DMS53 treated with DMSO at 0.1 percent for 48 hours (cell line): ENCODE measurements around the gene PPOX.
A peak's percentile ranks its signal among the peaks of the same experiment; 100 is the strongest.

Source experiments
- DNase-seq: peaks from one replicate; lab custom pipeline; 2025; ENCODE audit not compliant: unreplicated experiment; lab: John Stamatoyannopoulos, UW

Gene PPOX

GRCh38 chr1:161197560-161198193 lies 31.5 kb downstream of the PPOX start:
- DNase-seq, result no peak

- DNase-seq, result no peak
Measured at GRCh38 chr1:161198194-161198896, 32.1 kb downstream of the PPOX start.

- DNase-seq, result no peak
Measured at GRCh38 chr1:161198897-161199431, 32.7 kb downstream of the PPOX start, which contains the start of gene ADAMTS4. Gene ADAMTS4, minus strand, starts transcription at chr1:161199054. Its CDS starts 427 bp downstream, at chr1:161198627.

- DNase-seq, result no peak
Measured at GRCh38 chr1:161199506-161200139, 33.4 kb downstream of the PPOX start.

DNA sequence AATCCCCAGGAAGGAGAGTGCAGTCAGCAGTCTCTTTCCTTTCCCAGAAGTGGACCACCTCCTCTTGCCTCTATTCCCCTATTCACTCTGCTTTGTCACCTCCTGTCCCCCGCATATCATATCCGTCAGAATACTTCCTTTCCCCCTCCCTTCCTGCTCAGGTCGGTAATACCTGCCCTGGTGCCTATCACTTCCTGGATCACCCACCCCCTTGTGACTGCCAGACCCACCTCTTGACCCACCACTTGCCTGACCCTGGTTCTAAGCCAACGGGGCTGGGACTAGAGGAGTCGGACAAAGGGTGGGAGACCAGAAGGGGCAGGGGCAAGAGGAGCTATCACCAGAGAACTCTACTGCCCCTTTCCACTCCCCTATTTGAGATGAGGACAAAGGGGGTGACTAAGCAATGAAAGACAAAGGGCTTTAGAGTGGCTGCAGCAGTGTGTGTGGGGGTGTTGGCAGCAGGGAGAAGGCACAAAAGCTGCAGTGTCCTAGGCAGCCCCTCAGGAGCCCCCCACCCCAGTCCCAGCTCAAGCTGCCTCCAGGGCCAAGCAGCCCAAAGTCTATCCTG lies 34.3 kb downstream of the PPOX start:
- no peak for DNase-seq

DNA sequence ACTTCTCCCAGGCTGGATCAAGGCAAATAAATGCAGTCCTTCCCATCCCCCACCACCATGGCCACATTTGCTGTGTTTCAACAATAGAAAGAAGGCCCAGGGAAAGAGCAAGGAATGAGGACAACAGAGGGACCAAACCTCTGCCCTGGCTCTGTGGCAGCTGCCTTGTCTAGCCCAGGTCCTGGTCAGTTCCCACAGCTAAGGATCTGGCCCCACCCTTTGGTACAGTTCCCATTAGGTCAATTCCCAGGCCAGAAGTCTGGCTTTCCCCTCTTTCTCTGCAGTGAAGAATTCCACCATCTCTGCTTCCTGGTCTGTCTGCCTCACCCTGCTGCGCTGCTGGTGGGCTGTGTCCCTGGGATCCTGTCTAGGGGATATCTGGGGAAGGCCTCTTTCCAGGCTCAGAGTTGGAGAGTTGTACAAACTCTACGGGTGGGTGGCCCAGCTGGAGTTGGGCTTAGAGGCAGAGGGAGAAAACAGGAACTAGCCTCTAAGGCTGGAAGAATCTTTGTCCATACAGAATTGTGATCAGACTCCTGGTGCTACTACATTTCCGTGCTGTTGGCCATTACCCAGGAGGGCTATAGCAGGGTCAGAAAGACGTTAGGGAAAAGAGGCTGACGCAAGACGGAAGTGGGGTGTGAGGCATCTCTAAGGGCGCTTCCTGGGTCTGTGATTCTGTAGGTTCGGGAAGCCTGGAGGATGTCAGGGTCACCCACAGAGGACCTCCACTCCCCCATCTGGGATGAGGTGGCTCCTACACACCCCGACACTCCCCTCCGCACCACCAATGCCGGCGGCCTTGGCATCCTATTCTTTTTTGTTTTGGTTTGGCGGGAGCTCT lies 35.0 kb downstream of the PPOX start:
- no peak for DNase-seq

DNA sequence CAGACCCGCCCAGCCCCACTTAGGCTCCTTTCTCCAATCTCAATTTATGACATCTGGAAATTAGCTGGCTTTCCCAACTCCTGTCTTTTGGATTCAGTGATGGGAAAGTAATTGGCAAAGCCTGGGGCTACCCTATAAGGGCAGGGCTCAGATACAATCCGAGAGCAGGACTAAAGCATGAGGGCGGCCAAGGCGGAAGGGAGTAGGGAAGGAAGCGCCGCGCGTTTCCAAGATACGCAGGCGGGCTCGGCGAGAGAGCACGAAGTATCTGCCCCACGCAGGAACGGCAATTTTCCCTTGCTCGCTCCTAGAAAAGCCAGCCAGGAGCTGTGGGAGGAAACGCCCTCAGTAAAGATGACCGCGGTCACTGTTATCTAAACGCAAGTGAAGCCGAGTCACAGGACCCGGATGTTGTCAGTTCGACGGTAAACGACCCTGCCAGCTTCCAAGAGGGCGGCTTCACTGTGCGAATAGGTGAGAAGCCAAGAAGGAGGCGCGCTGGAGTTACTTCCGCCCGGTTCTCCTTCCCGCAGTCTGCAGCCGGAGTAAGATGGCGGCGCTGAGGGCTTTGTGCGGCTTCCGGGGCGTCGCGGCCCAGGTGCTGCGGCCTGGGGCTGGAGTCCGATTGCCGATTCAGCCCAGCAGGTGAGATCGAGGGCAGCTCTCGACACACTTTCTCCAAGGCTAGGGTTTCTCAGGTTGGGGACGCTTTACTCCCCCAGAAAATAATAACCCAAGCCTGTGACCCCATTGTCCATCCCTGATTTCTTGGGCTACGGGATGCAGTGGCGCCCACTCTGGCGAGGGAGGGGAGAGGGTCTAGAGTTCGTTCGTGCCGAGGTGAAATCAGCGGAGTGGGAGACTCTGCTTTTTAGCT lies 35.8 kb downstream of the PPOX start, which contains the start of gene NDUFS2:
NDUFS2 (plus strand) TSS at position 532 of the 877 bp plus-strand sequence; CDS start at position 551, 19 bp downstream.
- peak; percentile 97 for DNase-seq

GRCh38 chr1:161206411-161207140 lies 40.4 kb downstream of the PPOX start:
- no peak for DNase-seq

GRCh38 chr1:161207173-161207572 lies 40.9 kb downstream of the PPOX start:
- no peak for DNase-seq

GRCh38 chr1:161209790-161210409 lies 43.7 kb downstream of the PPOX start:
- DNase-seq, result peak; percentile 81

DNA sequence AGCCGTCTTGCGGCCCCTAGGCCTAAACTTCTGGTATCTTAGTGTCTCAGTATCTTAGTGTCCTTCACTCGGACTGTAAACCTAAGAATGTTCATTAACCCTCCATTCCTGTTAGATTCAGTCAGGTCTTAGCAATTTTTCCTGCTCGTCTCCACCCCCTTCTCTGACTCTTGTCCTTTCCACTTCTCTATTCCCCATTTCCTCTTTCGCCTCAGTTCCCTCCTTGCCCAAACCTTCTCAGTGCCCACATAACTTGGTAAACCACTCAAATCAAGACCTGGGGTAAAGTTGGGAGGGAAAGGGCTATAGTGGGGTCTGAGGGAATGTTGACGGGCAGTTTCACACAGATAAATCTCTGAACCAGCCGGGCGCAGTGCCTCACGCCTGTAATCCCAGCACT lies 48.1 kb downstream of the PPOX start:
- DNase-seq, result no peak

DNA sequence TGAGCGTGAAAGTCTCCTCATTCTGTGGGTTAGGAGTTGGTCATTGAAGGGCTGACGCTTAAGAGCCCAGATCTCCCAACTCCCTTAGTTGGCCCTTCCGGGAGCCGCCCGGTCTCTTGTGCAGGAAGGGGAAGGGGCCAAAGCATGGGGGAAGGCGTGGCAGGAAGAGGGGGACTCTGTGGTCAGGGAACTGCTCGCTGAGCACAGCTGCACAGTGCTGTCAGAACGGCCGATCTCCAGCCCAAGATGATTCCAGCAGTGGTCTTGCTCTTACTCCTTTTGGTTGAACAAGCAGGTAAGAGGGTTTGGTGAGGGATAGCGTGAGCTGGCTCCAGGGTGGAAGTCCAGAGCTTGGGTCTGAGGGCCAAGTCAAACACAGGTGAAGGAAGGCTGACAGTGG lies 48.9 kb downstream of the PPOX start, which contains the start of gene FCER1G:
FCER1G (plus strand) TSS at position 220 of the 400 bp plus-strand sequence; CDS start at position 247, 27 bp downstream.
- DNase-seq, result no peak

DNA sequence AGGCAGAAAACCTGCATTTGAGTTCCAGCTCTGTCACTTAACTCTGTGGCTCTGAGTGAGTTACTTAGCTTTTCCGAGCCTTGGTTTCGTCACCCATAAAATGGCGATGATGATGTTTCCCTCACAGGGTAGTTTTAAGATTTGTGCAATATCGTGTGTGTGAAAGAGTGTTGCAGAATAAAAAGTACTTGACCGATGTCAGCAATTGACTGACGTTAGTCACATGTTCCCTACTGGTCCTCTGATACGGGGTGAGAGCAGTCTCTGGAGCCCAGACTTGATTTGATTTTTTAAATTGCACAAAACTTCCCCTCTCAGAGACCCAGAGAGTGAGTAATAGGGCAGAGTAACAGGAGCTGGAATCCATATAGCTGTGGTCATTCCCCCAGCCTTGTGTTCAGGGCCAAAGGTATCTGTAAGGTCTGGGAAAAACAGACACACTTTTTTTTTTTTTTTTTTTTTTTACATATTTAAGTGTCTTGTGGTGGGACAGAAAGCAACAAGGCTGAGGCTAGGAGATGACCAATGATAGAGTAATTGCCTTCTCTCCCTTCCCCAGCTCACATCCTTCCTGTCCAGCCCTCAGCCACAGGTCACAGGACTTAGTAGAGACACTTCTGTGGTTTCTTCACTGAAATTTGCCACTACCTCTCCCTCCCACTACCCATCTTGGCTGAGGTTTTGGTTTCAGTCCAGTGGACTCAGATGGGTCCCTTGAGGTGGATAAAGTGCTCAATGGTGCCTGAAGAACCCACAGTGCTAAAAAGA lies 50.9 kb downstream of the PPOX start:
- DNase-seq, result no peak

- no peak for DNase-seq
Measured at GRCh38 chr1:161217831-161218230, 51.6 kb downstream of the PPOX start.

- no peak for DNase-seq
Measured at GRCh38 chr1:161218301-161219077, 52.3 kb downstream of the PPOX start.

GRCh38 chr1:161219078-161219892 lies 53.1 kb downstream of the PPOX start:
- no peak for DNase-seq
